MM.1S (cell line): ENCODE data around the gene RALGAPA2.

ENCODE experiments used
- DNase-seq: peaks from one replicate; pipeline ENCODE4 v3.0.0-alpha.2; 2015
- H2AFZ ChIP-seq: fragments of 300-600 bp; sonication (generic); 2 replicates; pipeline ENCODE4 v1.6.0; 2016; ENCODE audit warnings: antibody characterized with exemption, low read length
- H3F3A ChIP-seq: fragments of 300-600 bp; sonication (generic); 2 replicates; pipeline ENCODE4 v1.6.1; 2016; ENCODE audit warnings: mild to moderate bottlenecking, antibody characterized with exemption, low read length, moderate library complexity, mixed read lengths; ENCODE audit not compliant: insufficient read depth
- H3K27ac ChIP-seq: fragments of 300-600 bp; sonication (generic); 2 replicates; pipeline ENCODE4 v1.5.1; 2016; ENCODE audit warnings: mild to moderate bottlenecking, low read length
- H3K27me3 ChIP-seq: fragments of 300-600 bp; sonication (generic); replicated peaks from 2 replicates; pipeline ENCODE4 v1.6.0; 2016; ENCODE audit warnings: low read length; ENCODE audit not compliant: insufficient read depth
- H3K36me3 ChIP-seq: fragments of 300-600 bp; sonication (generic); replicated peaks from 2 replicates; pipeline ENCODE4 v1.6.1; 2016; ENCODE audit warnings: mild to moderate bottlenecking, low read length, mixed read lengths; ENCODE audit not compliant: insufficient read depth
- H3K4me1 ChIP-seq: fragments of 300-600 bp; sonication (generic); 2 replicates; pipeline ENCODE4 v1.6.1; 2016; ENCODE audit warnings: low read length, mixed read lengths
- H3K4me2 ChIP-seq: fragments of 300-600 bp; sonication (generic); 2 replicates; pipeline ENCODE4 v1.6.0; 2016; ENCODE audit warnings: low read depth, low read length
- H3K4me3 ChIP-seq: fragments of 300-600 bp; sonication (generic); 2 replicates; pipeline ENCODE4 v1.5.1; 2016; ENCODE audit warnings: low read length, mixed read lengths
- H3K79me2 ChIP-seq: fragments of 300-600 bp; sonication (generic); 2 replicates; pipeline ENCODE4 v1.6.1; 2016; ENCODE audit warnings: mixed run types, low read length, mixed read lengths
- H3K9ac ChIP-seq: fragments of 300-600 bp; sonication (generic); 2 replicates; pipeline ENCODE4 v1.6.1; 2016; ENCODE audit warnings: low read length, mixed read lengths
- H3K9me2 ChIP-seq: fragments of 300-600 bp; sonication (generic); replicated peaks from 2 replicates; pipeline ENCODE4 v1.6.1; 2016; ENCODE audit warnings: mild to moderate bottlenecking, low read length, mixed read lengths; ENCODE audit not compliant: insufficient read depth
- H3K9me3 ChIP-seq: fragments of 300-600 bp; sonication (generic); replicated peaks from 2 replicates; pipeline ENCODE4 v1.6.1; 2016; ENCODE audit warnings: mild to moderate bottlenecking, low read length, mixed read lengths; ENCODE audit not compliant: insufficient read depth
- H4K20me1 ChIP-seq: fragments of 300-600 bp; sonication (generic); 2 replicates; pipeline ENCODE4 v1.6.1; 2016; ENCODE audit warnings: mild to moderate bottlenecking, low read length, moderate library complexity, mixed read lengths; ENCODE audit not compliant: insufficient read depth
- EZH2 ChIP-seq: fragments of 300-600 bp; sonication (generic); optimal IDR thresholded peaks from 2 replicates; pipeline ENCODE3; 2017; ENCODE audit warnings: low read depth, mild to moderate bottlenecking, antibody characterized with exemption, low read length, mixed read lengths
- EZH2phosphoT487 ChIP-seq: fragments of 300-600 bp; sonication (generic); IDR thresholded peaks from 2 replicates; pipeline ENCODE4 v1.6.1; 2018; ENCODE audit warnings: antibody characterized with exemption, low read length
- TF ChIP-seq, protein P1 (sequence below): fragments of 300-600 bp; sonication (generic); IDR thresholded peaks from 2 replicates; pipeline ENCODE4 v1.5.1; 2016; ENCODE audit warnings: antibody characterized with exemption, low read length, mixed read lengths

The RALGAPA2 gene

DNA sequence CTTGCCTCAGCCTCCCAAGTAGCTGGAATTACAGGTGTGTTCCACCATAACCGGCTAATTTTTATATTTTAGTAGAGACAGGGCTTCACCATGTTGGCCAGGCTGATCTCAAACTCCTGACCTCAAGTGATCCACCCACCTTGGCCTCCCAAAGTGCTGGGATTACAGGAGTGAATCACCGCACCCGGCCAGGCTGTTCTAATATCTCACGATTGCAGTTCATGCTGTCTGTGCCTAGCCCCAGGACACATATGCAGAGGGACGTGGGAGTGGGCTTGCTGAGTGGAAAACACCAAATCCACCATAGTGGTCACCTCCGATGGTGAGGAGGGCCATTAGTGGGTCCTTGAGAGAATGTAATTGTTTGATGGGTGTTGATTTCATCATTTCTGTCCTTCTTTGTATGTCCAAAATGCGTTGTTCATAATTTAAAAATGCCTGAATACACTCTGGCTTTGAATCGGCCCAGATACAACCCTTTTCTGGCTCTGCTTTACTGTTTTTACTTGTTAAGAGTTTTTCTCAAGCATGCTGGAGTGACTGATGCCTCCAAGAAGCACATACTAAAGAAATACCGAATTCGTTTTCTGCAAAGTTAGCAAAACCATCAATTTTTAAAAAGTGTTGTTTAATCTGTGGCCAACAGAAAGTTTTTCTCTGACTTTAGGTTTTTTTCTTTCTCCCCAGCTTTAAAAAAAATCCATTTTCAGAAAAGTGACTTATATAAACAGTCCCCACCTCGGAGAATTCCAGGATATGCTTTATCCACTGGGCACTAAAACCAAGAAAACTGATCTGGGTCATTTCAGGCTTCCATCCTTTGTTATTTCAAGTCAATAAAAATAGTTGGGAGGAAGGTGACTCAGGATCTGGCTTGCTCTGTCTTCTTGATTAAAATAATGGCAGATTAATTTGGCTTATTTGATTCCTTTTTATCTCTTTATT is 18.8 kb upstream of the RALGAPA2 start:
- Histone ChIP-seq H3K79me2 (no peaks in the 10 kb centered on the region), H3K4me2 (no peak overlapping the region), H3K9ac (no peak overlapping the region), H2AFZ (no peak overlapping the region), H3K4me3 (no peak overlapping the region), H3K9me3 (no peaks in the 10 kb centered on the region), H4K20me1 (no peaks in the 10 kb centered on the region), H3K9me2 (no peaks in the 10 kb centered on the region), H3K27me3 (no peaks in the 10 kb centered on the region), H3F3A (no peaks in the 10 kb centered on the region), H3K4me1 (no peaks in the 10 kb centered on the region), H3K36me3 (no peaks in the 10 kb centered on the region), H3K27ac (no peak overlapping the region)
- DNase-seq: no peak
- TF ChIP-seq, protein P1, sequence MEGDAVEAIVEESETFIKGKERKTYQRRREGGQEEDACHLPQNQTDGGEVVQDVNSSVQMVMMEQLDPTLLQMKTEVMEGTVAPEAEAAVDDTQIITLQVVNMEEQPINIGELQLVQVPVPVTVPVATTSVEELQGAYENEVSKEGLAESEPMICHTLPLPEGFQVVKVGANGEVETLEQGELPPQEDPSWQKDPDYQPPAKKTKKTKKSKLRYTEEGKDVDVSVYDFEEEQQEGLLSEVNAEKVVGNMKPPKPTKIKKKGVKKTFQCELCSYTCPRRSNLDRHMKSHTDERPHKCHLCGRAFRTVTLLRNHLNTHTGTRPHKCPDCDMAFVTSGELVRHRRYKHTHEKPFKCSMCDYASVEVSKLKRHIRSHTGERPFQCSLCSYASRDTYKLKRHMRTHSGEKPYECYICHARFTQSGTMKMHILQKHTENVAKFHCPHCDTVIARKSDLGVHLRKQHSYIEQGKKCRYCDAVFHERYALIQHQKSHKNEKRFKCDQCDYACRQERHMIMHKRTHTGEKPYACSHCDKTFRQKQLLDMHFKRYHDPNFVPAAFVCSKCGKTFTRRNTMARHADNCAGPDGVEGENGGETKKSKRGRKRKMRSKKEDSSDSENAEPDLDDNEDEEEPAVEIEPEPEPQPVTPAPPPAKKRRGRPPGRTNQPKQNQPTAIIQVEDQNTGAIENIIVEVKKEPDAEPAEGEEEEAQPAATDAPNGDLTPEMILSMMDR: no peak
- TF ChIP-seq EZH2phosphoT487 (no peak), EZH2 (no peak)

DNA sequence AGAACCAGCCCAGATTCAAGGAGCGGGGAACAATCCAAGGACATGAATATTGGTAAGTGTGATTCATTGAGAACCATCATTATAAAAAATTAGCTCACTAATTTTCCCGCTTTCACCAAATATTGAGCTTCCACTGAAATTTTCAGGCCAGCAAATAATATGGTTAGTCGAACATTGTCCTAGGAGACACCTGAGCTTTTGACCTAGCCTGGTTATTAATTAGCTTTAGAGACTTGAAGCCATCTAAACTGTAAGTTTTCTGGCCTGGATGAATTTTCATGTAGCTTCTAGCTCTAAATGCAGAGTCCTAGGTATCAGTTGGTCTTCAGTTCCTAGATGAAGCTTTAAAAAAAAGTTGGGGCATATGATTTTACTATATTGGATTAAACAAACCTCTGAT is 17.1 kb upstream of the RALGAPA2 start:
- Histone ChIP-seq H2AFZ (no peak overlapping the region), H3K4me3 (no peak overlapping the region), H4K20me1 (no peaks in the 10 kb centered on the region), H3K4me2 (no peak overlapping the region), H3K4me1 (no peaks in the 10 kb centered on the region), H3K79me2 (no peaks in the 10 kb centered on the region), H3K27me3 (no peaks in the 10 kb centered on the region), H3K9me3 (no peaks in the 10 kb centered on the region), H3F3A (no peaks in the 10 kb centered on the region), H3K9me2 (no peaks in the 10 kb centered on the region), H3K9ac (no peak overlapping the region), H3K36me3 (no peaks in the 10 kb centered on the region), H3K27ac (no peak overlapping the region)
- TF ChIP-seq EZH2 (no peak), EZH2phosphoT487 (no peak)
- TF ChIP-seq, protein P1: no peak
- no peak for DNase-seq

DNA sequence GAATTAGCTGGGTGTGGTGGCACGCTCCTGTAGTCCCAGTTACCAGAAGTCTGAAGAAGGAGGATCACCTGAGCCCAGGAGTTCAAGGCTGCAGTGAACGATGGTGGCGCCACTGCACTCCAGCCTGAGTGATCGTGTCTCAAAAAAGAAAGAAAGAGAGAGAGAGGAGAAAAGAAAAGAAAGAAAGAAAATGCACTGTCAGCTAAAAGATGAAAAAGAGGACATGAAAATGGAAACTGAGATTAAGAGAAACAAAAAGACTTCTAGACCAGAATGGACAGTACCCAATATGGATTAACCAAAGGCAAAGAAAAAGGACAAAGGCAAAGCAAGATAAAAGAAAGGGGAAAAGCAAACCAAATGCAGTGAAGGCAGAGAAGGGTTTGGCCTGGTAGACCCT is 9.0 kb upstream of the RALGAPA2 start:
- Histone ChIP-seq H3K79me2 (no peaks in the 10 kb centered on the region), H3K9ac (no peak overlapping the region), H3K36me3 (no peaks in the 10 kb centered on the region), H3K27ac (no peak overlapping the region), H3K27me3 (no peaks in the 10 kb centered on the region), H3F3A (no peaks in the 10 kb centered on the region), H3K9me2 (no peaks in the 10 kb centered on the region), H2AFZ (no peak overlapping the region), H3K4me1 (peaks cover 4% of the 10 kb centered on the region; the same call in 1 of the 2 replicates), H3K9me3 (no peaks in the 10 kb centered on the region), H4K20me1 (no peaks in the 10 kb centered on the region), H3K4me3 (no peak overlapping the region), H3K4me2 (no peak overlapping the region)
- no peak for DNase-seq
- TF ChIP-seq EZH2 (no peak), EZH2phosphoT487 (no peak)
- TF ChIP-seq, protein P1: peak; percentile 4; the same call in 1 of the 2 replicates
